Measurements from ENCODE around the gene PDZD4.

PDZD4 gene

DNA sequence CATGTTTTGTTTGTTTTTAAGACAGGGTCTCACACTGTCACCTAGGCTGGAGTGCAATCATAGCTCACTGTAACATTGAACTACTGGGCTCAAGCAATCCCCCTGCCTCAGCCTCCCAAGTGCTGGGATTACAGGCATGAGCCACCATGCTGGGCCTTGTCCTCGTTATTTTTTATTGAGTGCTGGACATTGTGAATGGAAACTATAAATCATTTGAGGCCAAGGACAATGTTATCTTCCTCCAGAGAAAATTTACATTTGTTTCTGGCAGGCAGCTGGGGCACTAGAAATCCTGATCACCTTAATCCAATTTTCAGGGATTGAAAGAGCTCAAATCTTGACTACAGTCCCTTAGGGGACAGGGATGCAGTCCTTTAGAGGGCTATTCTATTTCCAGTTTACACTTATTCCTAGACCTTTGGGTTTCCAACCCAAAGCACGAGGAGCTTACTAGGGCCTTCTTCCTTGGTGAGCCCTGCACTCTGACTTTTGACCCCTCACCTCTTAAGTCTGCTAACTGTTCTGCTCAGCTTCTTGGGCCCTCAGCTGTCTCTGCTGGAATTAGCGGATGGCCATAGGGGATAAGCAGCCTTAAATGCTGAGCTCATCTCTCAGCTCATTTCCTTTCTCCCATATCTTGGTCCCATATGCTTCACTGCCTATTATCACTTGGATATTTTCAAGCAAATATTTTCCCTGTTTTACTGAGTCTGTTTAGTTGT, 23.0 kb upstream of the PDZD4 start:
- TF ChIP-seq, protein P1, sequence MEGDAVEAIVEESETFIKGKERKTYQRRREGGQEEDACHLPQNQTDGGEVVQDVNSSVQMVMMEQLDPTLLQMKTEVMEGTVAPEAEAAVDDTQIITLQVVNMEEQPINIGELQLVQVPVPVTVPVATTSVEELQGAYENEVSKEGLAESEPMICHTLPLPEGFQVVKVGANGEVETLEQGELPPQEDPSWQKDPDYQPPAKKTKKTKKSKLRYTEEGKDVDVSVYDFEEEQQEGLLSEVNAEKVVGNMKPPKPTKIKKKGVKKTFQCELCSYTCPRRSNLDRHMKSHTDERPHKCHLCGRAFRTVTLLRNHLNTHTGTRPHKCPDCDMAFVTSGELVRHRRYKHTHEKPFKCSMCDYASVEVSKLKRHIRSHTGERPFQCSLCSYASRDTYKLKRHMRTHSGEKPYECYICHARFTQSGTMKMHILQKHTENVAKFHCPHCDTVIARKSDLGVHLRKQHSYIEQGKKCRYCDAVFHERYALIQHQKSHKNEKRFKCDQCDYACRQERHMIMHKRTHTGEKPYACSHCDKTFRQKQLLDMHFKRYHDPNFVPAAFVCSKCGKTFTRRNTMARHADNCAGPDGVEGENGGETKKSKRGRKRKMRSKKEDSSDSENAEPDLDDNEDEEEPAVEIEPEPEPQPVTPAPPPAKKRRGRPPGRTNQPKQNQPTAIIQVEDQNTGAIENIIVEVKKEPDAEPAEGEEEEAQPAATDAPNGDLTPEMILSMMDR (conservative IDR thresholded peaks at IDR 0.05) = no peak
- H3K27ac ChIP-seq = no peak overlapping the region

DNA sequence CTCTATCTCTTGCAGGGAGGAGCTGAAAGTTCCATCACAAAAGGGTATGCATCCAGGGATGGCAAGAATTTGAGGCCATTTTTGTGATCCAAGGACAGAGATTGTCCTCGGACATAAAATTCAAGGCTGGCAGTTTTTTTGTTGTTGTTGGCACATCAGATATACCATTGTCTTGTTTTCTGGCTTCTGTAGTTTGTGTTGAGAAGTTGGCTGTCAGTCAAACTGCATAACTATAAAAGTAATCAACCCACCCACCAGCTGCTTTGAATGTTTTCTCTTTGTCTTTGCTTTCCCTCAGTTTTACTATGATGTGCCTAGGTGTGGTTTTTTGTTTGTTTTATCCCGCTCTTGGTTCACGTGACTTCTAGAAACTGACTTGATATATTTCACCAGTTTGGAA, 21.6 kb upstream of the PDZD4 start:
- H3K27ac ChIP-seq = no peak overlapping the region
- TF ChIP-seq, protein P1 (conservative IDR thresholded peaks at IDR 0.05) = no peak

DNA sequence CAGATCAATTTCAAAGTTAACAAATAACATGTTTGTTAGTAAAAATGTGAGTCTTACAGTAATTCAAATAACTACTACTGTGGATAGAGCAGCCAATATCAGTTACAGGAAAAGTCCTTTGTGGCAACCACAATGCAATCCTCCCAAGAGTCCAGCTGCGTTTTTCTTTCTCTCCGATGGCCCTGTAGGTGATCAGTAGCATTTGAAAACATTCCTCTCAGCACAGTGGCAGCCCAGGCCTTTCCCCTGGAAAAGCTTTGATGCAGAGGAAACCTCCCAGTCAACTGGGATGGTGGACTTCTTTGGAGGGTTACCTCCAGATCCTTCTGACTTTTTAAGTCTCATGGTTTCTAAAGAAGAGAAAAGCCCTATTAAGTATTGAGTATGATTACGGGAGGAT, 18.0 kb upstream of the PDZD4 start:
- TF ChIP-seq, protein P1 (conservative IDR thresholded peaks at IDR 0.05) = no peak
- H3K27ac ChIP-seq = no peak overlapping the region

DNA sequence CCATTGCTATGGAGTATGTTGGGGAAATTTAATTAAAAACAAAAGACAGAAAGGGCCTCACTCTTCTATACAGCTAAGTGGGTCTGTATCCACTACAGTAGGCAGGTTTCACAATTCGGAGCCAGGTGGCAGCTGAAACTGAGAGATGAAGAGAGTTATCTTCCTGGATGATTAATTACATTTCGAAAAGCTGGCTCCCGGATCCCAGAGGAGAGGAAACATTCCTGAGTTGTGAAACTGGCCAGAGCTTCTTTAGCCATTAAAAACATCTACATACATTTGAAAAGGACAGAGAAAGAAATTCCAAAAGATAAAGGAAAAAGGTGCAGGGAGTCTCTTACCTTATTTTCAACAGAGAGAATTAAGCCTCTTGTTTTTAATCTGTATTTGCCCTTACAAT, 15.5 kb upstream of the PDZD4 start:
- TF ChIP-seq, protein P1 (conservative IDR thresholded peaks at IDR 0.05) = no peak
- H3K27ac ChIP-seq = no peak overlapping the region

DNA sequence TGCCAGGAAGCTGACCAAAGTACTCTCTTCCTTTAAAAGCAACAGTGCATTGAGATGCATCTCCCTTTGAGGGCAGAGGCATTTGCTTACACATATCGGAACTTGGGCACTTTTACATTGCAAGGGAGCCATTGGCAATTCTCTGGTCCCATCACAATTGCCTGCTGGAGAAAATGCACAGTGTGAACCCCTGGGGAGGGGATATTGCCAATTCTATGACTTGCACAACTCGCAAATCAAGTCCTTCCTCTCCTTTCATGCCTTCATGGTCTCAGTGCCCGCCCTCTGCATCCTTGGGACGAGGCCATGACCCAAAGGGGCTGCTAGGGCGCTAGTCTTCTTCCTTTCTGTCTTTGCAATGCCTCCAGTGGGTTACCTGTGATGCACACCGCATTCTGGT, 14.9 kb upstream of the PDZD4 start:
- TF ChIP-seq, protein P1 (conservative IDR thresholded peaks at IDR 0.05) = no peak
- H3K27ac ChIP-seq = no peak overlapping the region

DNA sequence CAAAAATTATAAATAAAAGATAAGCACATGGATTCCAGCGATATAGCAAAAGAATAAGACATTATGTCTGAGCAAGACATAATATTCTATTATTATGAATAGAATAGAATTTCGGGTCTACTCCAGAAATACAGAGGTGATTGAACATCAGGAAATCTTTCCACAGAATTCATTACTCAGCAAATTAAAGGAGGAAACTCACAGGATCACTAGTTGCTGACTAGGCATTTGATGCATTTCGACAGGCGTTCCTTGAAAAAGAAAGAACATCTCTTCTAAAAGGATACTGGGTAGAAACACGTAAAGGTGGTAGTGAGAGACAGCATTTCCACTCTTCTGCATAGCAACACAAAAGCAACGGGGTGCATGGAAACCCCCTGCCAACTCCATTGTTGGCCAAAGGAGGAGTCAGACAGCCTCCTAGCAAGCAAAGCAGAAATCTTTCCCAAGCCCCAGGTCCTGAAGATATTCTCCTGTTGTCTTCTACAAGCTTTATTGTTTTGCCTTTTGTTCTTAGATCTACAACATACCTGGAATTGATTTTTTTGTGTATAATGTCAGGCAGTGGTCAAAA, 14.3 kb upstream of the PDZD4 start:
- TF ChIP-seq, protein P1 (conservative IDR thresholded peaks at IDR 0.05) = no peak

DNA sequence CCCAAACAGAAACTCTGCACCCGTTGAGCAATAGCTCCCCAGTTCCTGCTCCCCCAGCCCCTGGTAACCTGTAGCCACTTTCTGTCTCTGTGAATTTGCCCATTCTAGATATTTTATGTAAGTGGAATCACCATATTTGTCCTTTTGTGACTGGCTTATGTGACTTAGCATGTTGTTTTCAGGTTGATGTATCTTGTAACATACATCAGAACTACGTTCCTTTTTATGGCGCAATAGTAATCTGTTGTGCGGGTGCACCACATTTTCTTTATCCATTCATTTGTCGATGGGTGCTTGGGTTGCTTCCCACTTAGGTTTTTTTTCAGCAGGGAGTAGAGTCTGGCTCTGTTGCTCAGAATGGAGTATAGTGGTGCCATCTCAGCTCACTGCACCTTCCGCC, 6.6 kb upstream of the PDZD4 start:
- TF ChIP-seq, protein P1 (conservative IDR thresholded peaks at IDR 0.05) = no peak
- no peak overlapping the region for H3K27ac ChIP-seq

More for the DNA sequence above, 14.3 kb upstream of the PDZD4 start:
- no peak overlapping the region for H3K27ac ChIP-seq

Measured in VCaP (cell line).